HG02943 (cell line): Measurements from ENCODE around the gene APOD.
"Not testable (repeated sequence)": the region's sequence is repeated elsewhere in the genome, so short reads cannot be mapped to it uniquely, and the experiment has no call there.

ENCODE experiments used
- ATAC-seq: cut with Tn5 transposase; IDR thresholded peaks from one replicate; pipeline ENCODE4 v1.9.1; 2021; ENCODE audit warnings: mild to moderate bottlenecking, low read depth, moderate library complexity; ENCODE audit not compliant: unreplicated experiment

The APOD gene

GRCh38 chr3:195591220-195591619 is 7.5 kb upstream of the APOD start:
- ATAC-seq, result no peak

GRCh38 chr3:195590381-195590780 is 6.6 kb upstream of the APOD start:
- not testable (repeated sequence) for ATAC-seq

GRCh38 chr3:195589796-195590195 is 6.1 kb upstream of the APOD start:
- not testable (repeated sequence) for ATAC-seq

GRCh38 chr3:195587824-195588223 is 4.1 kb upstream of the APOD start:
- ATAC-seq, result no peak

GRCh38 chr3:195587406-195587805 is 3.7 kb upstream of the APOD start:
- ATAC-seq, result no peak

GRCh38 chr3:195584543-195584870 is 767 bp upstream of the APOD start:
- ATAC-seq, result no peak

GRCh38 chr3:195582947-195583346 is 793 bp downstream of the APOD start:
- no peak for ATAC-seq

GRCh38 chr3:195580744-195581443 is 2.8 kb downstream of the APOD start:
- no peak for ATAC-seq

GRCh38 chr3:195579281-195579680 is 4.5 kb downstream of the APOD start:
- ATAC-seq, result no peak

- ATAC-seq, result no peak
Measured at GRCh38 chr3:195578565-195578964, 5.2 kb downstream of the APOD start.

GRCh38 chr3:195577645-195578177 is 6.0 kb downstream of the APOD start:
- no peak for ATAC-seq

- ATAC-seq, result no peak
Measured at GRCh38 chr3:195574497-195575304, 9.0 kb downstream of the APOD start.

GRCh38 chr3:195573611-195574496 is 9.9 kb downstream of the APOD start:
- ATAC-seq, result no peak

- ATAC-seq, result no peak
Measured at GRCh38 chr3:195571361-195571760, 12.4 kb downstream of the APOD start.

- no peak for ATAC-seq
Measured at GRCh38 chr3:195570912-195571311, 12.8 kb downstream of the APOD start.

- no peak for ATAC-seq
Measured at GRCh38 chr3:195570344-195570743, 13.4 kb downstream of the APOD start.

GRCh38 chr3:195568630-195569029 is 15.1 kb downstream of the APOD start:
- no peak for ATAC-seq

- no peak for ATAC-seq
Measured at GRCh38 chr3:195566797-195567196, 16.9 kb downstream of the APOD start.

- ATAC-seq, result no peak
Measured at GRCh38 chr3:195565716-195566115, 18.0 kb downstream of the APOD start.

GRCh38 chr3:195563317-195563716 is 20.4 kb downstream of the APOD start:
- ATAC-seq, result no peak
